HepG2 (cell line): ENCODE measurements around the gene TASP1. TPM values are rescaled to one million over a fixed set of nuclear protein-coding genes. Genes with fewer than 3 reads are reported as not detected.

Source experiments
- ATAC-seq: fragments of 200-7000 bp; cut with Tn5 transposase; 3 replicates; pipeline ENCODE4 v1.9.1; 2020; ENCODE audit warnings: mild to moderate bottlenecking, moderate library complexity
- BruUV-seq: library from RNA; stranded (reverse); fragments of 400-500 nt; replicated peaks from 2 replicates; lab custom pipeline; 2021; lab: Mats Ljungman, UMichigan
- CTCF ChIA-PET: fragments of 300-600 bp; formaldehyde crosslinking; extraction: SDS; loops from one replicate; lab custom pipeline; 2021; ENCODE audit warnings: low total read pairs, inconsistent platforms, low intra/inter-chr PET ratio; lab: Yijun Ruan, JAX
- POLR2A ChIA-PET: fragments of 350-600 bp; sonication (Branson Sonifier 250); formaldehyde crosslinking; loops from one replicate; lab custom pipeline; 2020; ENCODE audit warnings: antibody characterized with exemption, inconsistent platforms; lab: Yijun Ruan, JAX
- DNase-seq: peaks from one replicate; pipeline ENCODE4 v3.0.0-alpha.2; 2015; ENCODE audit warnings: low spot score
- FAIRE-seq: peaks from 3 replicates; lab custom pipeline; 2011; peaks lifted over from hg19 to GRCh38; lab: Jason Lieb, UNC
- H2AFZ ChIP-seq: one replicate; pipeline ENCODE4 v1.6.1; 2011; ENCODE audit warnings: low read length, inconsistent platforms
- H3K27ac ChIP-seq: fragments of 300-600 bp; 3 replicates; pipeline ENCODE4 v1.8.0; 2011; ENCODE audit warnings: mixed run types, mild to moderate bottlenecking, mixed read lengths, low read length, inconsistent platforms; ENCODE audit not compliant: insufficient read depth; ENCODE audit errors: extremely low read length
- H3K27me3 ChIP-seq, 2 experiments: fragments of 200-600 bp in 1 of 2; 2 replicates in 1 of 2; 3 replicates in 1 of 2; pipeline versions ENCODE4 v1.6.0 to v1.8.0; 2011; ENCODE audit warnings: low read length in 2 of 2, mild to moderate bottlenecking in 2 of 2, moderate library complexity in 2 of 2, inconsistent platforms in 1 of 2; ENCODE audit not compliant: insufficient read depth in 2 of 2, control insufficient read depth in 1 of 2
- H3K36me3 ChIP-seq, 2 experiments: fragments of 200-600 bp in 1 of 2; replicated peaks in 1 of 2; 2 replicates in 1 of 2; 3 replicates in 1 of 2; pipeline versions ENCODE4 v1.5.1 to v1.8.0; 2011; ENCODE audit warnings: low read length in 2 of 2, inconsistent platforms in 1 of 2; ENCODE audit not compliant: insufficient read depth in 2 of 2, control insufficient read depth in 1 of 2
- H3K4me1 ChIP-seq: 2 replicates; pipeline ENCODE4 v1.5.1; 2012; ENCODE audit warnings: low read length, inconsistent platforms; ENCODE audit not compliant: insufficient read depth
- H3K4me2 ChIP-seq: 2 replicates; pipeline ENCODE4 v1.6.0; 2011; ENCODE audit warnings: low read depth, low read length, inconsistent platforms
- H3K4me3 ChIP-seq, 3 experiments: fragments of 200-600 bp in 1 of 3; sonication (generic), shearing (Covaris generic) in 1 of 3; replicated peaks in 1 of 3; 2 replicates each; pipeline ENCODE4 v1.5.1; 2011 to 2016; ENCODE audit warnings: low read length in 3 of 3, inconsistent platforms in 2 of 3, low read depth in 2 of 3, mild to moderate bottlenecking in 2 of 3, control low read depth in 1 of 3, mixed read lengths in 1 of 3; ENCODE audit not compliant: insufficient read depth in 1 of 3
- H3K79me2 ChIP-seq: one replicate; pipeline ENCODE4 v1.6.1; 2011; ENCODE audit warnings: low read length, inconsistent platforms; ENCODE audit not compliant: insufficient read depth
- H3K9ac ChIP-seq: 2 replicates; pipeline ENCODE4 v1.6.0; 2011; ENCODE audit warnings: mild to moderate bottlenecking, low read depth, low read length, inconsistent platforms; ENCODE audit not compliant: insufficient read depth
- H3K9me3 ChIP-seq: 2 replicates; pipeline ENCODE4 v1.5.1; 2012; ENCODE audit warnings: mild to moderate bottlenecking, low read length
- H4K20me1 ChIP-seq: 2 replicates; pipeline ENCODE4 v1.6.0; 2011; ENCODE audit warnings: inconsistent platforms, mild to moderate bottlenecking, low read length, moderate library complexity; ENCODE audit not compliant: insufficient read depth
- CHCHD3 ChIP-seq: sonication (generic); formaldehyde crosslinking; IDR thresholded peaks from 2 replicates; pipeline ENCODE4 v1.8.0; 2022; ENCODE audit warnings: mild to moderate bottlenecking, missing genetic modification reagents, moderate library complexity
- HMG20B ChIP-seq: conservative IDR thresholded peaks from 2 replicates; pipeline ENCODE4 v1.6.1; 2016; ENCODE audit warnings: missing genetic modification reagents, missing compliant biosample characterization
- JDP2 ChIP-seq: sonication (generic); formaldehyde crosslinking; IDR thresholded peaks from 2 replicates; pipeline ENCODE4 v1.8.1; 2022; ENCODE audit warnings: missing genetic modification reagents, borderline replicate concordance
- KAT7 ChIP-seq: IDR thresholded peaks from 2 replicates; pipeline ENCODE4 v1.6.1; 2018; ENCODE audit warnings: borderline replicate concordance, missing compliant biosample characterization
- SAFB2 ChIP-seq: sonication (generic); formaldehyde crosslinking; IDR thresholded peaks from 2 replicates; pipeline ENCODE4 v1.5.1; 2020; ENCODE audit warnings: missing genetic modification reagents, low read depth, mild to moderate bottlenecking, borderline replicate concordance
- SALL1 ChIP-seq: sonication (generic); formaldehyde crosslinking; IDR thresholded peaks from 2 replicates; pipeline ENCODE4 v1.8.0; 2022; ENCODE audit warnings: mild to moderate bottlenecking, missing genetic modification reagents
- SMAD9 ChIP-seq: sonication (generic); formaldehyde crosslinking; IDR thresholded peaks from 2 replicates; pipeline ENCODE4 v1.5.1; 2020; ENCODE audit warnings: mild to moderate bottlenecking, missing genetic modification reagents
- SUZ12 ChIP-seq: fragments of 150-350 bp; IDR thresholded peaks from 2 replicates; pipeline ENCODE4 v1.6.1; 2014; ENCODE audit warnings: low read depth, low read length
- ZNF510 ChIP-seq: sonication (generic); formaldehyde crosslinking; IDR thresholded peaks from 2 replicates; pipeline ENCODE4 v1.4.0; 2020; ENCODE audit warnings: low read depth, mild to moderate bottlenecking, missing genetic modification reagents
- ZNF530 ChIP-seq: sonication (generic); formaldehyde crosslinking; IDR thresholded peaks from 2 replicates; pipeline ENCODE4 v1.5.0; 2020; ENCODE audit warnings: low read depth, mild to moderate bottlenecking, missing genetic modification reagents
- ZNF713 ChIP-seq: sonication (generic); formaldehyde crosslinking; IDR thresholded peaks from 2 replicates; pipeline ENCODE4 v1.4.0; 2020; ENCODE audit warnings: mild to moderate bottlenecking, missing genetic modification reagents
- WGBS: methylation state at CpG from one replicate; pipeline ENCODE4 v1.1.6; 2017; ENCODE audit warnings: low lambda C conversion rate; 5-methylcytosine and 5-hydroxymethylcytosine counted together
- in situ Hi-C: cut with HindIII; loops from 2 replicates; pipeline ENCODE4 v1.10.0; 2017; ENCODE audit warnings: low pct_unique_long_range_greater_than_20kb; ENCODE audit not compliant: extremely low pct_ligation_motif_present
- intact Hi-C: fragments of 100-400 bp; cut with micrococcal nuclease; formaldehyde crosslinking; loops from one replicate; pipeline ENCODE4 v1.10.0; 2022; ENCODE audit not compliant: unreplicated experiment
- polyA plus RNA-seq, 8 experiments: library from polyadenylated mRNA; depleted of rRNA in 3 of 8; stranded (reverse) in 7 of 8; unstranded in 1 of 8; fragments of >200 nt; fragmentation: Illumina TruSeq in 4 of 8; extraction: Trizol in 4 of 8; gene quantifications; 2 replicates each; pipeline versions ENCODE4 v1.2.1 to v1.2.3, GENCODE V29; 2011 to 2016; ENCODE audit warnings: low read depth in 4 of 8, missing spikeins in 1 of 8, mixed read lengths in 1 of 8; ENCODE audit not compliant: insufficient read depth in 1 of 8
- total RNA-seq, 5 experiments: library from RNA; depleted of rRNA; stranded (reverse); fragments of >200 nt; fragmentation: Illumina TruSeq; extraction: Trizol; gene quantifications; 2 replicates each; pipeline ENCODE4 v1.2.3, GENCODE V29; 2016; ENCODE audit warnings: low read depth in 1 of 5

The TASP1 gene
- total and polyA plus RNA-seq, 2 of the 13 experiments (the other 11 are each of a cell fraction or from before 2014, with no cell fraction given) = 10.0 to 25.2 TPM

GRCh38 chr20:13672690-13673089, 34.0 kb upstream of the TASP1 start:
- ATAC-seq (no peak), DNase-seq (no peak), FAIRE-seq (peak; percentile 23)
- H2AFZ ChIP-seq = no peak overlapping the region
- H3K4me1 ChIP-seq = no peaks in the 10 kb centered on the region
- H3K79me2 ChIP-seq = no peaks in the 10 kb centered on the region
- no peak overlapping the region for H3K4me3 ChIP-seq
- peaks cover 0 to 15% of the 10 kb centered on the region in 2 experiments; a peak in 1 of 5 replicates for H3K27me3 ChIP-seq
- no peak overlapping the region for H3K9ac ChIP-seq
- intact Hi-C loops = no loop called here
- H3K27ac ChIP-seq = no peak overlapping the region
- H3K4me2 ChIP-seq = no peak overlapping the region
- POLR2A ChIA-PET = no interaction called here
- CTCF ChIA-PET = no interaction called here
- in situ Hi-C loops = no loop called here
- TF ChIP-seq SAFB2 (CRISPR knock-in tag) = no peak
- TF ChIP-seq ZNF510 (CRISPR knock-in tag) = no peak
- no peak for TF ChIP-seq SMAD9 (CRISPR knock-in tag)
- TF ChIP-seq ZNF713 = no peak
- no peak for TF ChIP-seq JDP2 (CRISPR knock-in tag)
- TF ChIP-seq CHCHD3 (CRISPR knock-in tag) = no peak
- TF ChIP-seq HMG20B (CRISPR knock-in tag) = no peak
- no peak for TF ChIP-seq SUZ12
- no peak for TF ChIP-seq SALL1 (CRISPR knock-in tag)
- TF ChIP-seq ZNF530 (CRISPR knock-in tag) = no peak
- no peak for TF ChIP-seq KAT7 (CRISPR knock-in tag)
- BruUV-seq = no TSS peak
- H3K9me3 ChIP-seq = no peaks in the 10 kb centered on the region
- H4K20me1 ChIP-seq = no peaks in the 10 kb centered on the region
- WGBS = 4% methylated on average over 3 of the region's 3 CpGs
- no peaks in the 10 kb centered on the region for H3K36me3 ChIP-seq
